Esophagus (tissue), 2 donors: ENCODE data around the gene BSPRY. TPM values are rescaled to one million over a fixed set of nuclear protein-coding genes. Genes with fewer than 3 reads are reported as not detected.

Experiments
- H3K27ac ChIP-seq, 2 donors: one replicate each; pipeline ENCODE4 v1.5.1; 2013; ENCODE audit warnings: low read depth in 2 of 2, mild to moderate bottlenecking in 2 of 2, inconsistent platforms in 1 of 2, low read length in 1 of 2, moderate library complexity in 1 of 2
- H3K27me3 ChIP-seq, 2 donors: one replicate each; pipeline ENCODE4 v1.6.1; 2013; ENCODE audit warnings: low read length in 2 of 2, control low read depth in 1 of 2, mild to moderate bottlenecking in 1 of 2; ENCODE audit not compliant: insufficient read depth in 2 of 2, control insufficient read depth in 1 of 2
- H3K36me3 ChIP-seq, 2 donors: one replicate each; pipeline ENCODE4 v1.6.1; 2013; ENCODE audit warnings: low read length in 1 of 2; ENCODE audit not compliant: control insufficient read depth in 2 of 2, insufficient read depth in 2 of 2
- H3K4me1 ChIP-seq, 2 donors: one replicate each; pipeline ENCODE4 v1.6.1; 2013; ENCODE audit warnings: low read length in 1 of 2; ENCODE audit not compliant: control insufficient read depth in 2 of 2, insufficient read depth in 2 of 2
- H3K4me3 ChIP-seq, 2 donors: one replicate each; pipeline ENCODE4 v1.5.1; 2013; ENCODE audit warnings: low read length in 2 of 2, mild to moderate bottlenecking in 2 of 2, low read depth in 1 of 2, moderate library complexity in 1 of 2
- H3K9me3 ChIP-seq, 2 donors: one replicate each; pipeline ENCODE4 v1.6.1; 2013; ENCODE audit warnings: mild to moderate bottlenecking in 2 of 2, low read depth in 1 of 2, low read length in 1 of 2, moderate library complexity in 1 of 2; ENCODE audit not compliant: control insufficient read depth in 2 of 2, insufficient read depth in 1 of 2
- WGBS, 2 donors: extraction: QIAGEN DNeasy Blood & Tissue Kit; methylation state at CpG; one replicate each; pipeline ENCODE4 v1.1.7; 2013; 5-methylcytosine and 5-hydroxymethylcytosine counted together
- polyA plus RNA-seq, 2 donors: library from polyadenylated mRNA; stranded (reverse); fragments of 200-250 nt; gene quantifications; one replicate each; pipeline ENCODE4 v1.2.3, GENCODE V29; 2013
- donor health status: healthy with polysubstance abuse.
- donor health status: Bipolar disorder and iron deficiency.

The BSPRY gene
- polyA plus RNA-seq, 2 donors: 17.2 to 27.5 TPM

DNA sequence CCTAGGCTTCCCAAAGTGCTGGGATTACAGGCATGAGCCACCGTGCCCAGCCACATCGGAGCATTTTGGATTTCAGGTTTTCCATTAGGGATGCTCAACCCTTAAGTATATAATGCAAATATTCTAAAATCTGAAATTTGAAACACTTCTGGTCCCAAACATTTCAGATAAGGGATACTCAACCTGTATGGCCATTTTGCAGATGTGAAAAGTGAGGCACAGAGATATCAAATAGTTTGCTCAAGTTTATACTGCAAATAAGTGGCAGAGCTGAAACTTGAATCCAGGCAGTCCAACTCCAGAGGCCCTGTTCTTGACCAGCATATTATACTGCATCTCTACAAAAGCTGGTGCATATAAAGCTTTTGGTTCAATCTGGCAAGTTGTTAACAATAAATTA, 11.6 kb upstream of the BSPRY start:
- Histone ChIP-seq H3K4me3 (no peak overlapping the region), H3K36me3 (no peaks in the 10 kb centered on the region), H3K27ac (no peak overlapping the region), H3K4me1 (peaks cover 3 to 4% of the 10 kb centered on the region in 2 donors), H3K9me3 (no peaks in the 10 kb centered on the region), H3K27me3 (no peaks in the 10 kb centered on the region)
- 95 to 96% methylated on average over 2 of the region's 2 CpGs for WGBS, 2 donors

DNA sequence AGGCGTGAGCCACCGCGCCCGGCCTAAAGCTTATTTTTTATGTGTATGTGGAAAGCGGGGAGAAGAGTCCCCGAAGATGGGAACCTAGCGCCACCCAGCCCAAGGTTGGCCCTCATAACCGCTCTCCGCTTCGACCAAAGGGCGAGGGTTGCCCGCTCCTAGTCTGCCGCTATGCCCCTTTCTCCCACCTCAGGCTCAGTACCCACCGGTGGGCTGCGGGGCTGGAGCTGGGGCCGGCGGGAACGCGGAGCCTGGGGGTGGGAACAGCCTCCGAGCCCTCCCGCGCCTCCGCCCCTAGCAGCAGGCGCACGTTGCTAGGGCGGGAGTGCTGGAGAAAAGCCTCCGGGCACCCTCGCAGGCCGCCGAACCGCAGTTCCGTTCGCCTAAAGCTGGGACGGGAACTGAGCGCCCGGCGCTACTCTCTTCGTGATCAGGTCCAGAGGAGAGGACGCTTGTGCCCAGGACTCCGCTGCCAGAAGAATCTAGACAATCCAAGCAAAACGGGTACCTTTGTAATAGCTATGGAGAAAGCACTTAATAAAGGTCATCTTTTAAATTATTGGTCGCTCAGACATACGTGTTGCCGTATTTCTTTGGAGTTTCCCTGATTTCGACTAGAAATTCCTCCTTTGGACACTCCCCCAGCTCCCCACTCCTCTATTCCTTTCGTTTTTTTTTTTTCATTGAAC, 9.2 kb upstream of the BSPRY start, which contains the start of gene WDR31:
WDR31 (minus strand) TSS at position 265 of the 689 bp plus-strand sequence. CDS start 8,253 bp downstream, outside the sequence.
- Histone ChIP-seq H3K4me1 (peaks cover 3 to 4% of the 10 kb centered on the region in 2 donors), H3K27ac (peak within 1 kb of the TSS; percentile 92 to 98), H3K9me3 (no peaks in the 10 kb centered on the region), H3K36me3 (no peaks in the 10 kb centered on the region), H3K4me3 (peak within 1 kb of the TSS; percentile 84 to 93), H3K27me3 (no peaks in the 10 kb centered on the region)
- WGBS, 2 donors: 1% methylated on average over 43 to 46 of the region's 46 CpGs

DNA sequence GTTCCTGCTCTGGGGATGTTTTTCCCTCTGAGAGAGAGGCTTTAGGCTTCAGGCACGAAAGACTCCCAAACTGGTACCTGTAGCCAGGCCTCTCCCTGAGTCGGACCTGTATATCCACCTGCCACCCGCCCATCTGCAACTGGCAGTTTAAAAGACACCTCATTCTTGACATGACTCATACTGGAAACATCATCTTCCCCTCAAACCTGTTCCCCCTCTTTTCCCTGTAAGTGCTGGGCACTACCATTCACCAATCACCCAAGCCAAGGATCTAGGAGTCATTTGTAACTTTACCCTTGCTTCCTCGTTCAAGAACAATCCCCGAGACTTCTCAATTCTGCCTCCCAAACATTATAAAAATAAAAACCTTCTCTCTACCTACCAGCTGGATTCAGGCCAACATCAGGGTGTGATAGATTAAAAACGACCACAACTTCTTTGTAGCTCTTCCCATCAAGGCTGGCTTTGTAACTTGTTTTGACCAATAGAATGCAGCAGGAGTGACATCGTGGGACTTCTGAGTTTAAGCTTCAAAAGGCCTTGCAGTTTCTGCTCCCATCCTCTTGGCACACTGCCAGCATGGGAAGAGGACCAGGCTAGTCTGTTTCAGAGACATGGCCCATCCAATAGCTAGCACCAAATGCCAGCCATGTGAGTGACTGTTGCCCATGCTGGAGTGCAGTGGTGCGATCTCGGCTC, 7.5 kb upstream of the BSPRY start:
- WGBS, 2 donors: 47 to 58% methylated on average over 9 of the region's 9 CpGs
- no peak overlapping the region for H3K4me3 ChIP-seq
- H3K27me3 ChIP-seq: no peaks in the 10 kb centered on the region
- peak overlapping the region; percentile 92 to 98 for H3K27ac ChIP-seq
- H3K9me3 ChIP-seq: no peaks in the 10 kb centered on the region
- H3K4me1 ChIP-seq: peaks cover 3 to 4% of the 10 kb centered on the region in 2 donors
- H3K36me3 ChIP-seq: no peaks in the 10 kb centered on the region

DNA sequence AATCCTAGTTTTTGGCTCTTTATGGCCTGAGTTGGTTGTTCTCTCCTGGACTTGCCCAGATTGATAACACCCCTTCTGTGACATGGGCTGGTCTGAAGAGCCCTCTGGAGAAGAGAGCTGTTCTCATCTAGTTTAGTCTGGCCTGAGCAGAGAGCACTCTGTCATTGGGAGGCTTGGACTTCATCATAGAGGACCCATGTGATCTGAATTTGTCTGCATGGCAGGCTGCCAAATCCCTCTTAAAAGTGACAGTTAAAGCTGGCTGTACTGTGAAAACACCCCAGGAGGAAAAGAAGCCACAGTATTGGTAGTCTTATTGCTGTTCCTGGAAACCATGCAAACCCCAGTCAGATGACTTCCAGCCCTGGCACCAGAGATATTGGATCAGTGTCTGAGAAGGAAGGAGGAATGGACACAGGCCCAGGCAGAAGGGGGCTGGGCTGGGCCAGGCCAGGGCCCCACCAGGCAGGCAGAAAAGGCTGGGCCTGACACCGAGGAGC, 5.6 kb upstream of the BSPRY start:
- Histone ChIP-seq H3K4me1 (peaks cover 3 to 4% of the 10 kb centered on the region in 2 donors), H3K27me3 (no peaks in the 10 kb centered on the region), H3K27ac (peak overlapping the region; percentile 40 to 80), H3K36me3 (no peaks in the 10 kb centered on the region), H3K9me3 (no peaks in the 10 kb centered on the region), H3K4me3 (no peak overlapping the region)
- WGBS, 2 donors: 37 to 45% methylated on average over 1 of the region's 1 CpG

DNA sequence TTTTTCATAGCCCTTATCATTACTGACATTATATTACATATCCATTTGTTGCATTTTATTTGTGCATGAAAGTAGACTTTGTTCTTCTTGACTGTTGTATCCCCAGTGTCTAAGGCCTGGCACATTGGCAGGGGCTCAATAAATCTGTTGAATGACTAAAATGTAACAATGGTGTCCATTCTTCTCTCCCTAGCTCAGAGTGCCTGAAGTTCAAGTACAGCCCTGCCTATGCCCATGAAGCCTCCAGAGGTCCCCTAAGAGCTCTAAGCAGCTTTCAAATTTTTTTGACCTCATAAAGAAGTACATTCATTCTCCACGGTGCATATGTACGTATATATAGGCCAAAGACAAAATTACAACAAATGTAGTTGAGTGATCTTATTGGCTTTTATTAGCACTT, 4.2 kb upstream of the BSPRY start:
- 59 to 74% methylated on average over 2 of the region's 2 CpGs for WGBS, 2 donors
- H3K27ac ChIP-seq: no peak overlapping the region
- H3K4me1 ChIP-seq: no peaks in the 10 kb centered on the region

DNA sequence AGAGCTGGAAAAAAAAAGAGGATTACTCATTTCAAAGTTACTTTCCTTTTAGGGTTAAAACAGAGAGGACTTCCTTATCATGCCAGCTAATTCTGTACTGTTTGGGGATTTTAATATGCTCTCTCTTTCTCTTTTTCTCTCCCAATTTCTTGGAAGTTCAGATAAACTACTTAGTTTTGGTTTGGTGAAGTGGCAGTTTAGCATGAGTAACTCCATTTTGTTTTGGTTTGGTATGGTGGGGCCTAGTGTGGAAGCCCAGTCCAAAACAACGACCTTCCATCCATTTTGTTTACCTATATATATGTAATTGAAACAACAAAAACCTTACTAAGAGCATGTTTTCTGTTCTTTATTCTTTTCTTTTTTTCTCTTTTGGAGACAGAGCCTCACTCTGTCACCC, 3.7 kb upstream of the BSPRY start:
- Histone ChIP-seq H3K36me3 (no peaks in the 10 kb centered on the region), H3K4me3 (no peak overlapping the region), H3K4me1 (no peaks in the 10 kb centered on the region), H3K27ac (no peak overlapping the region), H3K9me3 (no peaks in the 10 kb centered on the region), H3K27me3 (no peaks in the 10 kb centered on the region)
- WGBS, 2 donors: 31 to 42% methylated on average over 1 of the region's 1 CpG

More for the DNA sequence above, 4.2 kb upstream of the BSPRY start:
- H3K9me3 ChIP-seq: no peaks in the 10 kb centered on the region
- no peak overlapping the region for H3K4me3 ChIP-seq
- H3K36me3 ChIP-seq: no peaks in the 10 kb centered on the region
- no peaks in the 10 kb centered on the region for H3K27me3 ChIP-seq

DNA sequence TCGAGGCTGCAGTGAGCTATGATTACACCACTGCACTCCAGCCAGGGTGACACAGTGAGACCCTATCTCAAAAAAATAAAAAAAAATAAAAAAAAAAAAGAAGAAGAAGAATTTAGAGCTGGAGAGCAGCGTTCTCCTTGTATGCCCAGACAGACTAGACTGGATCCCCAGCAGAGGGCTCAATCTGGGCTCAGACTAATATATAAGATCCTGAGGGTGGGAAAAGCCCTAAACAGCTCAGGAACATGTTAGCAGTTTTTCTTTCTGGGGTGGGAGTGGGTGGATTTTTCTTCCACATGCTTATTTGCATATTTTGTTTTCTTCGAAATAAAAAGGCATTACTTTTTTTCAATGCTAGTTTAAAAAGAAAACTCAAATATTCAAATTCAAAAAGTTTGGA, 904 bp upstream of the BSPRY start:
- no peaks in the 10 kb centered on the region for H3K9me3 ChIP-seq
- WGBS, 2 donors: 87 to 91% methylated on average over 3 of the region's 3 CpGs
- no peak overlapping the region for H3K4me3 ChIP-seq
- no peaks in the 10 kb centered on the region for H3K4me1 ChIP-seq
- H3K27me3 ChIP-seq: no peaks in the 10 kb centered on the region
- H3K27ac ChIP-seq: no peak overlapping the region
- no peaks in the 10 kb centered on the region for H3K36me3 ChIP-seq

DNA sequence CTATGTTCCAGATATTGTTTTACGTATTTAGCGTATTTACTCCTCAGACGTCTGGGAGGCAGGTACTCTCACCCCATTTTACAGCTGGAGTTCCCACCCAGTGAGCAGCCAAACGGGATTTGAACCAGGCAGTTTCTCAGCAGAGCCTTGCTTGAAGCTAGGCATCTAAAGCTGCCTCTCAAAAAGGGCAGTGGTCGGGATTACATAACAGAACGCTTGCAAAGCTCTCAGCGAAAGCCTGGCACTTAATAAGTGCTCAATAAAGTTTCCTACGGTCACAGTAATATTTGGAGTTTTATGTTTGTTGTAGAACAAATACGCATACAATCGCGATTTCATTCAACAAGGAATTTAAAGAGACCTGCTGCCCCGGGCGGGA, 286 bp upstream of the BSPRY start:
- Histone ChIP-seq H3K4me1 (no peaks in the 10 kb centered on the region), H3K27ac (no peak overlapping the region)
- 22 to 23% methylated on average over 13 of the region's 13 CpGs for WGBS, 2 donors

DNA sequence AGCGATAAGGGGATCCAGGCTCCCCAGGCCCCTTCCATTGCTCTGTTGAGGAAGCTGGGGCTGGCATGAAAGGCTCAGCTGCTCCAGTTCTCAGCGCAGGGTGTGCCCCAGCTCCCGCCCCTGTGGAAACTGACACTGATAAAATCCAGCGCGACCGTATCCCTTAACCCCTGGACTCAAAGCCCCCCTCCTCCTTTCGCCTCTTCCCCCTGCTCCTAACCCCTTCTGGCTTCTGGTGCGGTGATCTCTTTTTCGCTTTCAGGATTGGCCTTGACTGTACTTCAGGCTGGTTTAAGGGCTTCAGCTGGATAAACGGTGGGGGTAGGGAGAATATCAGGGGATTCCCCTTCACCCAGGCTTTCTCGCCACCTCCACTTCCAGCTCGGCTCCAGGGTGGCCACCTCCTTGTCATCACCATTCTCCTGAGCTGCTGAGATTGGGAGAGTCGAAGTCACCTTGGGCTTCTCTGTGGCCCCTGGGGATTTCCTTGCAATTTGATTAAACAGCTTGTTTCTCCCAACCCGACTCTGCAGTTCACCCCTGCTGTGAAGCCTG, 843 bp downstream of the BSPRY start:
- Histone ChIP-seq H3K9me3 (no peaks in the 10 kb centered on the region), H3K4me1 (no peaks in the 10 kb centered on the region), H3K36me3 (no peaks in the 10 kb centered on the region), H3K4me3 (peak overlapping the region; percentile 68 to 72), H3K27me3 (no peaks in the 10 kb centered on the region), H3K27ac (peak overlapping the region in 1 of 2 donors; percentile 40)
- 11 to 15% methylated on average over 14 of the region's 14 CpGs for WGBS, 2 donors

More for the DNA sequence above, 286 bp upstream of the BSPRY start:
- no peaks in the 10 kb centered on the region for H3K36me3 ChIP-seq
- no peaks in the 10 kb centered on the region for H3K27me3 ChIP-seq
- H3K9me3 ChIP-seq: no peaks in the 10 kb centered on the region
- H3K4me3 ChIP-seq: peak overlapping the region in 1 of 2 donors; percentile 72
